HG03342 (cell line): Measurements from ENCODE around the gene GATD1.

Experiments used
- ATAC-seq: cut with Tn5 transposase; IDR thresholded peaks from one replicate; pipeline ENCODE4 v1.9.1; 2021; ENCODE audit warnings: mild to moderate bottlenecking, moderate library complexity; ENCODE audit not compliant: unreplicated experiment

The GATD1 gene

GRCh38 chr11:782264-783174, 5.2 kb upstream of the GATD1 start:
- ATAC-seq, result no peak

DNA sequence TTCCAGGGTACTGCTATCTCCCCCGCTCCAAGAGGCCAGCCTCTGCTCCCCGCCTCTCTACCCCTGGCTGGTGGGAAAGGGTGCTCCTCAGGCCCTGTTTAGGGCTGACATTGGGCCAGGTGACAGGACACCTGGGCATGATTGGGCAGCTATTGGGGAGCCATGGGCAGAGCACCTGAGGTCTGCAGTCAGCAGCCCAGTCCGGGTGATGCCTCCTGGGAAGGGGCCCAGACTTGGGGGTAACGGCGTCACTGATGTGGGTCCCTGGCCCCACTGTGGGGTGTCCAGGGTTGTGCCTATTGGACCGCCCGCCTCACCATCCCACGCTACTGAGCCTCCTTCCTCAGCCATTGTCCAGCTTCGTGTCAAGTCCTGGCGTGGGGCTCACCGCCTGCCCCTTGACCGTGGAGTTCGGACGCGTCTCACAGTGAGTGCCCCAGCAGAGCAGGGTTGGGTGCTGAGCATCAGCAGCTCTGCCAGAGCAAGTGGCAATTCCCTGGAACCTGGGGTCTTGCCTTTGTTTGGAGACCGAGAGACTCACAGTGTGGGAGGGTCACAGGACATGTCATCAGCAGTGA, 2.8 kb upstream of the GATD1 start:
- no peak for ATAC-seq

DNA sequence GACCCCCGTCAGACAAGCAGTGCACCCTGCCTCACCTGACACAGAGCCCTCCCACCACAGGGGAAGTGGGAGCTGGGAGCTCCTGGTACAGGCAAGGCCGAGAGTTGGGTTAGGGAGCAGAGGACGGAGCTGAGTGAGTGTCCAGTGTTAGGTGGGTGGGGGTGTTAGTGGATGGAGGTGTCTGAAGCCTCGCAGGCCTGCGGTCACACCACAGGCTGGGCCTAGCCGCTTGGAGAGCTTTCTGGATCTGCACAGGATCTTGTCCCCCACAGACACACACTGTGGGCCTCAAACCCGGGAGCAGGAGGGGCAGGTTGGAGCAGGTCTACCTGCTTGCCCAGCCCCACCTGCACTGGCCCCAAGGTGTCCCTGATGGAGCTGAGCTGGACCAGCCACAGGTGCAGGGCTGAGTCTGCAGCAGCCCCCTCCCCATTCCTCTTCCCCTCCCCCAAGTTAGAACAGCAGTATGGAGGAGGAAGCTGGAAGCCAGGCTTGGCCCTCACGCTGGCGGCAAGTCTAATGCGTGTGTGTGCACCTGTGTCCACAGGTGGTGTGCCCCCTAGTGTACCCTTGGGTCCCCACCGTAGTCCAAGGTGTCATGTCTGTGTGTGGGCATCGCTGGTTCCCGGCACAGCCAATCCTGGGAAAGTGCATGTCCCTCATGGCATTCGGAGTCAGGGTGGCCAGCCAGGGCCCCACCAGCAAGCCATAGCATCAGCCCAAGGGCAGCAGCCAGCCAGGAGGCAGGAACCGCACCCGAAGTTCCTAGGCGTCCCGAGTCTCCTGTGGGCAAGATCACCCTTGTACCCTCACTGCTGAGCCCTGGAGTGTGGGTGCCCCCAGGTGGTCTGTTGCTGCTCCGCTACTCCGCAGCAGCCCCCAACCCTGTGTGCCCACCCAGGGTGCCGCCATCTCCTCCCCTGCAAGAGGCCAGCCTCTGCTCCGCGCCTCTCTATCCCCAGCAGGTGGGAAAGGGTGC, 2.0 kb upstream of the GATD1 start:
- no peak for ATAC-seq

DNA sequence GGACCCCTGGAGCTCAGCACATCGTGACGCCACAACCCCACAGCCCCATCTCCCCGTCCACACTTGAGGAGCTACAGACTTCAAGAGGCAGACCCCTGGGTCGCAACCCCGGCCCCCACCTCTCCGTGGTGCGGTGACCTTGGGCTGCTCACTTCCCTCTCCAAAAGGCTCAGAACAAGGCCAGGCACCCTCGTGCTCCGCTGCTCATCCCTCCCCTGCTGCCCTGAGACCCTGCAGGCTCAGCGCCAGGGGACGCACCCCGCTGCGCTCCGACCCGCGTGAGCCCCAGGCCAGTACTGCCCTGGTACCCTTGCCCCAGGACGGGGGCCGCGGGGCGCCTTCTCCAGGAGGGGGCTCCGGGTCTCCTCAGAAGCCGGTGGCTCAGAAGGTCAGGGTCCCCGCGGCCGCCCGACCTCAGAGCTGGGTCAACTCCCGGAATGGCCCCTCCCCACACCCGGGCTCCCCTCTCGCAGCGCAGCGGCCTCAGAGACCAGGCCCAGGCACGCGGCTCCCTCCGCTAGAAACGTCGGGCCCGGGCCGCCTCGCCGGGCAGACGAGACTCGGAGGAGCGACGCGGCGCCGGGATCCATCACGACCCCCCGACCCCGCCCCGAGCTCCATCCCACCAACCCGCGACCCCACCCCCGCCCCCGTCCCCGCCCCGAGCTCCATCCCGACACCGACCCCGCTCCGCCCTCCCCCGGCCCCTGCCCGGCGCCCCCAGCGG, 563 bp downstream of the GATD1 start:
- peak; percentile 29 for ATAC-seq

DNA sequence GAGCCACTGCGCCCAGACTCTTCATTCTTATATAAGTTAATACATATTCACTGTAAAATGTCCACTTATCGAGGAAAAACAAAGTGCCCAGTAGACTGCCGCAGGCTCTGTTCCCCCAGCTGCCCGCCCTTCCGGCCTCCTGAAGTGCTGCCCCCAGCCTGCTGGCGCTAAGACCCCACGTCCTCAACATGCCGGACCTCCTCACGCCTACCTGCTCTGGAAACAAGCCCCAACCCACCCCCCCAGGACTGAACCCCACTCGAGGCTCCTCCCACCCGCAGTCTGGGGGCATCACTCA, 1.1 kb downstream of the GATD1 start:
- no peak for ATAC-seq

- ATAC-seq, result no peak
Measured at GRCh38 chr11:774873-775592, 2.3 kb downstream of the GATD1 start.

DNA sequence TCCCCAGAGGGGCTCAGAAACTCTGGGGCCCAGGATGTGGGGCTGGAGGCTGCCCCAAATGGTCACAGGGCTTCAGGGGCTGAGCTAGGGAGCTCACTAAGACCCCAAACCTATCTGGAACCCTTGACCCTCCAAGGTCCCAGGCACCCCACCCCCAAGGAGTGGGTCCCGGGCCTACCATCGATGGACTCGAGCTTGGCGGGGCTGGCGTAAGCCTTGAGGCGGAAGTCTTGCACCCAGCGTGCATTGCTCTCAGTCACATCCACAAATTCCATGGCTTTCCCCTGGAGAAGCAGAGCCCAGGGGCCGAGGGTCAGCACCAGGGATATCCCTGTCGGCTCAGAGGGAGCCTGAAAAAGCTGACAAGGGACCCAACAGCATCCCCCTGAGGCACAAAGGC, 3.5 kb downstream of the GATD1 start:
- no peak for ATAC-seq

GRCh38 chr11:773425-773824, 3.9 kb downstream of the GATD1 start:
- ATAC-seq, result no peak

- ATAC-seq, result no peak
Measured at GRCh38 chr11:772429-773390, 4.6 kb downstream of the GATD1 start.

GRCh38 chr11:771617-772204, 5.6 kb downstream of the GATD1 start:
- ATAC-seq, result no peak

DNA sequence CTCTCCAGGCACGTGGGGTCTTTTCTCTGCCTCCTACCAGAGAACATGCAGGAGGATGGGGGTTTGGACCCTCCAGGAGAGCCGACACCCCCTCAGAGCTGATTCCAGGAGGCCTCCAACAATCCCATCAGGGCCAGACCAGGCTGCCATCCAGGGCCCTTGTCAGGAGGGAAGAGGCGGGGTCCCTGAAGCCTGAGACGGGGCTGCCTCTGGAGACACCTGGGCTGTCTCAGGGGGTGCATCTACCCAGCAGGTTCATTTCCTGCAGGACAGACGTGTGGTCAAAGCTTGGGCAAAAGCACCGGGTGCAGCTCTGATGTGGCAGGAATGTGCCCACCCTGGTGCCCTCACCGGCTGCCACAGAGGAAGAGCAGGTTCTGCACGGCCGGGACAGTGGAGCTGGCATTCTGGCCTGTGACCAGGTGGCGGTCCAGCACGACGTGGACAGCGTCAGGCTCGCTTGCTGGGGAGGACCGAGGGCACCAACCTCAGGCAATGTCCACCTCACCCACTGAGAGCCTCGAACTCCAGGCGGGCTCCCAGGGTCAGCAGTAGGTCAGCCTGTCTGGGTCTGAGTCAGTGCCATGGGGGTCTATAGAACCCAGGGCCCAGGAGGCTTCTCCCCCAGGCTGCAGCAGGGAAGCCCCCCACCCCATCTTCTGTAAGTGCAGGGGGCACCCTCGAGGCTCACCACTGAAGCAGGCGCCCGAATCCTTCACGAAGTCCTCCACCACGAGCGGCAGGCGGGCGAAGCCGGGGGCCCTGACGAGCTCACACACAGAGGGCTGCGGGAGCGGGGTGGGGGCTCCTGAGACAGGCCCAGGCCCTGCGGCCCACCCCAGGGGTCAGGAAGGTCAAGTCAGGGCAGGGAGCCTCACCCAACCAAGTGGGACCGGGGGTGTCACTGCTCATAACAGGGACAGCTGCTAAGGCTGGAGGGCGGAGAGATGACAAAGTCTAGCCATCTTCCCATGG, 6.4 kb downstream of the GATD1 start:
- ATAC-seq, result no peak

GRCh38 chr11:769887-770641, 7.2 kb downstream of the GATD1 start:
- ATAC-seq, result no peak

- ATAC-seq, result no peak
Measured at GRCh38 chr11:767238-767637, 10.0 kb downstream of the GATD1 start.

DNA sequence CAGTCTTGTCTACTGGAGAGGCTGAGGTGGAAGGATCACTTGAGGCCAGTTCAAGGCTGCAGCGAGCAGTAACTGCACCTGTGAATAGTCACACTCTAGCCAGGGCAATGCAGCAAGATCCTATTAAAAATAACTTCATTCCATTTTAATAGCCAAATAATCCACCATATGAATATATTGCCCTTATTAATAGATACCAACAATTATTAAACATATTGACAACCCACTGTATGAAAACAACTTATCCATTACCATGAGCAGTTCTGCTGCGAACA, 10.4 kb downstream of the GATD1 start:
- no peak for ATAC-seq

DNA sequence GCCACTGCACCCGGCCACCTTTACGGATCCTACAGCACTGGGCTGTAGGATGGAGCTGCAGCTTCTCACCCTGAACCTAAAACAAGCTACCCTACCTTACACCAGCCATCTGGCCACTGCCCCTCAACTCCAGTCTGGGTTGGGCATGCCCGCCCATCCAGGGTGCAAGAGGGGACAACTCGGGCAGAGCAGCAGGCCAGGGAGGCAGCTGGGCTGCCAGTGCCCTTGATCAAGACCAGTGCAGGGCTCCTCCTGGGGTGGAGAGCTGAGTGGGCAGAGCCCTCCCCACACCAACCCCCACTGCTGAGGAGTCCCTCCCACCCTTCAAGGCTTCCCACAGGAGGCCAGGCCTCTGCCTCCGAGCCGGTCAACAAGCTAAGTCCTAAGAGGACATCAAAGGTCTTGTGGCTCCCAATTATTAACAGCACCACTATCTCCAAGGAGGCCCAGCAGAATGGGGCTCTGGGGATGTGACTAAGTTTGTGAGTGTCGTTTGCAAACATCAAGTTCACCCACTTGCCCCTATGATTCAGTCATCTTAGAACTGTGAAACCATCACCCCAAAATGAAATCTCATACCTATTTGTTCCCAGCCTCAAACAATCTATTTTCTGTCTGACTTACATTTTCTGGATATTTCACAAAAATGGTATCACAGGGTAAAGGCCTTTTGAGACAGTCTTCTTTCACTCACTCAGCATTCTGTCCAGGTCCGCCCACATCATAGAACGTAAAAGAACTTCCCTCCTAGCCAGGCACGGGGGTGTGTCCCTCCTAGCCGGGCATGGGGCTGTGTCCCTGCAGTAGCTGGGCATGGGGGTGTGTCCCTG, 11.0 kb downstream of the GATD1 start:
- no peak for ATAC-seq

DNA sequence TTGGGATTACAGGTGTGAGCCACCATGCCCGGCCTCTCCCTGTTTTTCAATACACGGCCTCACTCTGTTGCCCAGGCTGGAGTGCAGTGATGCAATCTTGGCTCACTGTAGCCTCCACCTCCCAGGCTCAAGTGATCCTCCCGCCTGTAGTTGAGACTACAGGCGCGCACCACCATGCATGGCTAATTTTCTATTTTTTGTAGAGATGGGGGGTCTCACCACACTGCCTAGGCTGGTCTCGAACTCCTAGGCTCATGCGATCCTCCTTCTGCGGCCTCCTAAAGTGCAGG, 11.5 kb downstream of the GATD1 start:
- ATAC-seq, result no peak
